Kidney (tissue), 14 donors: ENCODE measurements around the gene LAMB3. TPM values are rescaled to one million over a fixed set of nuclear protein-coding genes. Genes with fewer than 3 reads are reported as not detected.

Experiments
- DNase-seq, 5 donors: peaks; one replicate each; pipeline ENCODE4 v3.0.0-alpha.2; 2013 to 2020
- FAIRE-seq: peaks from 2 replicates; lab custom pipeline; 2012; peaks lifted over from hg19 to GRCh38; lab: Jason Lieb, UNC
- H3K27ac ChIP-seq, 2 donors: one replicate each; pipeline ENCODE4 v1.7.0; 2013; ENCODE audit warnings: low read depth in 2 of 2, low read length in 2 of 2, inconsistent platforms in 1 of 2
- H3K27me3 ChIP-seq: one replicate; pipeline ENCODE4 v1.7.1; 2013; ENCODE audit warnings: low read length, inconsistent platforms; ENCODE audit not compliant: control insufficient read depth, insufficient read depth
- H3K36me3 ChIP-seq, 3 donors: one replicate each; pipeline versions ENCODE4 v1.7.0 to v1.7.1; 2013; ENCODE audit warnings: low read length in 3 of 3, control low read depth in 1 of 3, inconsistent platforms in 1 of 3; ENCODE audit not compliant: insufficient read depth in 3 of 3, control insufficient read depth in 2 of 3
- H3K4me1 ChIP-seq, 3 donors: one replicate each; pipeline versions ENCODE4 v1.7.0 to v1.7.1; 2013; ENCODE audit warnings: low read length in 3 of 3, inconsistent platforms in 1 of 3, low read depth in 1 of 3; ENCODE audit not compliant: control insufficient read depth in 2 of 3, insufficient read depth in 2 of 3
- H3K4me3 ChIP-seq, 3 donors: one replicate each; pipeline versions ENCODE4 v1.7.0 to v1.8.1; 2013; ENCODE audit warnings: low read length in 3 of 3, control low read depth in 1 of 3, inconsistent platforms in 1 of 3
- H3K9ac ChIP-seq, 3 donors: one replicate each; pipeline versions ENCODE4 v1.7.0 to v1.7.1; 2013; ENCODE audit warnings: low read length in 3 of 3, control low read depth in 1 of 3, inconsistent platforms in 1 of 3
- H3K9me3 ChIP-seq, 3 donors: one replicate each; pipeline versions ENCODE4 v1.7.0 to v1.7.1; 2013; ENCODE audit warnings: low read length in 3 of 3, control low read depth in 1 of 3, inconsistent platforms in 1 of 3; ENCODE audit not compliant: control insufficient read depth in 2 of 3, insufficient read depth in 1 of 3
- CTCF ChIP-seq: IDR thresholded peaks from 3 replicates; pipeline ENCODE4 v1.5.1; 2012; ENCODE audit warnings: mild to moderate bottlenecking, moderate library complexity, borderline replicate concordance; ENCODE audit not compliant: insufficient read depth; ENCODE audit errors: extremely low read depth
- intact Hi-C: fragments of 100-400 bp; cut with DNase I; formaldehyde crosslinking; loops from one replicate; pipeline ENCODE4 v1.11.1; 2022
- polyA plus RNA-seq: library from polyadenylated mRNA; stranded (reverse); fragments of 350-450 nt; fragmentation: Illumina TruSeq; extraction: RNeasy Lipid Tissue Mini Kit (QIAGEN cat#74804); gene quantifications from one replicate; pipeline ENCODE4 v1.2.3, GENCODE V29; 2014; ENCODE audit warnings: low read depth, low replicate concordance; ENCODE audit not compliant: insufficient read depth
- total RNA-seq: library from RNA; stranded (reverse); fragmentation: NEBNext Ultra II Directional; extraction: Animal tissue kit (Norgen Biotek cat#: 25700); gene quantifications from one replicate; pipeline ENCODE4 v1.2.1, GENCODE V29; 2021
- donor health status: control.
- donor health status: control.
- donor health status: control.
- donor health status: control.
- donor health status: control.
- donor health status: DM: yes; HTN: yes; CAD: no.
- donor health status: Normal renal cell carcinoma (clear cell type).

Gene LAMB3
- total and polyA plus RNA-seq, 2 donors from 2014 or later = 2.5 to 59.7 TPM

GRCh38 chr1:209692745-209693504 is 40.7 kb upstream of the LAMB3 start:
- H3K9me3 ChIP-seq = no peaks in the 10 kb centered on the region
- FAIRE-seq (peak; percentile 79), DNase-seq (peak; percentile 55 to 95 (median 82))
- H3K27me3 ChIP-seq = no peaks in the 10 kb centered on the region
- no peak overlapping the region for H3K4me3 ChIP-seq
- TF ChIP-seq CTCF = peak; percentile 77
- intact Hi-C loops = no loop called here
- peak overlapping the region in 1 of 3 donors; percentile 68 for H3K9ac ChIP-seq
- H3K36me3 ChIP-seq = no peaks in the 10 kb centered on the region
- no peak overlapping the region for H3K27ac ChIP-seq
- H3K4me1 ChIP-seq = peaks cover 0 to 4% (median 0%) of the 10 kb centered on the region in 3 donors

- no peak overlapping the region for H3K4me3 ChIP-seq
- H3K36me3 ChIP-seq = no peaks in the 10 kb centered on the region
- DNase-seq = no peak
- H3K9me3 ChIP-seq = no peaks in the 10 kb centered on the region
- no peak overlapping the region for H3K9ac ChIP-seq
- H3K4me1 ChIP-seq = peaks cover 0 to 4% (median 0%) of the 10 kb centered on the region in 3 donors
- no peaks in the 10 kb centered on the region for H3K27me3 ChIP-seq
- TF ChIP-seq CTCF = no peak
- intact Hi-C loops = no loop called here
- H3K27ac ChIP-seq = no peak overlapping the region
- FAIRE-seq = no peak
These were observed 40.1 kb upstream of the LAMB3 start for GRCh38 chr1:209692296-209692695.

- FAIRE-seq = no peak
These were observed 39.0 kb upstream of the LAMB3 start for GRCh38 chr1:209691237-209691636.

More at GRCh38 chr1:209691237-209691636, 39.0 kb upstream of the LAMB3 start:
- no peak for TF ChIP-seq CTCF
- no peak overlapping the region for H3K27ac ChIP-seq
- H3K27me3 ChIP-seq = no peaks in the 10 kb centered on the region
- no peak overlapping the region for H3K9ac ChIP-seq
- H3K4me3 ChIP-seq = no peak overlapping the region
- H3K4me1 ChIP-seq = peaks cover 0 to 4% (median 0%) of the 10 kb centered on the region in 3 donors
- no peak for DNase-seq
- H3K36me3 ChIP-seq = no peaks in the 10 kb centered on the region
- intact Hi-C loops = no loop called here
- H3K9me3 ChIP-seq = no peaks in the 10 kb centered on the region
